GM23248 (cell line): Measurements from ENCODE around the gene CHRND.

Experiments used
- EZH2 ChIP-seq: fragments of 200-600 bp; sonication (generic); IDR thresholded peaks from 2 replicates; pipeline ENCODE4 v1.6.1; 2018; ENCODE audit warnings: antibody characterized with exemption, mild to moderate bottlenecking; ENCODE audit not compliant: insufficient read depth, poor library complexity, severe bottlenecking
- EZH2phosphoT487 ChIP-seq: fragments of 200-600 bp; sonication (generic); IDR thresholded peaks from 2 replicates; pipeline ENCODE4 v1.6.1; 2018; ENCODE audit warnings: antibody characterized with exemption, moderate library complexity, mild to moderate bottlenecking, low read depth; ENCODE audit not compliant: insufficient read depth

DNA sequence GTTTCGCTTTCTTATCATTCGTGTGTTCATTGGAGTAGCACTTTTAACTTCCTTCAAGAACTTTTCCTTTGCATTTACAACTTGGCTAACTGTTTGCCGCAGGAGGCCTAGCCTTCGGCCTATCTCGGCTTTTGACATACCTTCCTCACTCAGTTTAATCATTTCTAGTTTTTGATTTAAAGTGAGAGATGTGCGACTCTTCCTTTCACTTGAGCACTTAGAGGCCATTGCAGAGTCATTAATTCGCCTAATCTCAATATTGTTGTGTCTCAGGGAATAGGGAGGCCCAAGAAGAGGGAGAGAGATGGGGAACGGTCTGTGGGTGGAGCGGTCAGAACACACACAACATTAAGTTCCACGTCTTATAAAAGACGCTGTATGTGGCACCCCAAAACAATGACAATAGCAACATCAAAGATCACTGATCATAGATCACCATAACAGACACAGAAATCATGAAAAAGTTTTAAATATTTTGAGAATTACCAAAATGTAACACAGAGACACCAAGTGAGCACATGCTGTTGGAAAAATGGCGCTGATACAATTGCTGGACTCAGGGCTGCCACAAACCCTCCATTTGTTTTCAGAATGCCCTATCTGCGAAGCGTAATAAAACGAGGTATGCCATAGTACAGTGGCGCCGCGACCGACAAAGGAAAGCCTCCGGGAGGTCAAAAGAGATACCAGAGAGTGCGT, 23.8 kb downstream of the CHRND start:
- TF ChIP-seq EZH2phosphoT487 (no peak), EZH2 (no peak)
